NCI-H2196 treated with DMSO at 0.1 percent for 48 hours (cell line): ENCODE results near the gene ZBTB11.
"Not testable (repeated sequence)": the region's sequence is repeated elsewhere in the genome, so short reads cannot be mapped to it uniquely, and the experiment has no call there.

Source experiments
- DNase-seq: peaks from one replicate; lab custom pipeline; 2025; ENCODE audit not compliant: unreplicated experiment; lab: John Stamatoyannopoulos, UW

ZBTB11 gene

GRCh38 chr3:101619734-101620133 is 57.2 kb downstream of the ZBTB11 start:
- no peak for DNase-seq

GRCh38 chr3:101618726-101619125 is 58.2 kb downstream of the ZBTB11 start:
- no peak for DNase-seq

GRCh38 chr3:101617478-101617877 is 59.5 kb downstream of the ZBTB11 start:
- DNase-seq = no peak

- no peak for DNase-seq
These were observed 61.4 kb downstream of the ZBTB11 start for GRCh38 chr3:101615525-101615924.

GRCh38 chr3:101613014-101613413 is 63.9 kb downstream of the ZBTB11 start:
- not testable (repeated sequence) for DNase-seq

- no peak for DNase-seq
These were observed 65.9 kb downstream of the ZBTB11 start for GRCh38 chr3:101611023-101611422.

GRCh38 chr3:101605398-101605797 is 71.5 kb downstream of the ZBTB11 start:
- DNase-seq = not testable (repeated sequence)

- no peak for DNase-seq
These were observed 73.7 kb downstream of the ZBTB11 start for GRCh38 chr3:101603184-101603583.

- DNase-seq = no peak
These were observed 74.2 kb downstream of the ZBTB11 start for GRCh38 chr3:101602731-101603130.
